ENCODE results near the gene ITGAX. TPM values are rescaled to one million over a fixed set of nuclear protein-coding genes. Genes with fewer than 3 reads are reported as not detected.

The ITGAX gene
- total and polyA plus RNA-seq, 10 of the 15 experiments (the other 5 are each of a cell fraction or from before 2014, with no cell fraction given) = 1.6 to 37.9 (median 17.9) TPM

DNA sequence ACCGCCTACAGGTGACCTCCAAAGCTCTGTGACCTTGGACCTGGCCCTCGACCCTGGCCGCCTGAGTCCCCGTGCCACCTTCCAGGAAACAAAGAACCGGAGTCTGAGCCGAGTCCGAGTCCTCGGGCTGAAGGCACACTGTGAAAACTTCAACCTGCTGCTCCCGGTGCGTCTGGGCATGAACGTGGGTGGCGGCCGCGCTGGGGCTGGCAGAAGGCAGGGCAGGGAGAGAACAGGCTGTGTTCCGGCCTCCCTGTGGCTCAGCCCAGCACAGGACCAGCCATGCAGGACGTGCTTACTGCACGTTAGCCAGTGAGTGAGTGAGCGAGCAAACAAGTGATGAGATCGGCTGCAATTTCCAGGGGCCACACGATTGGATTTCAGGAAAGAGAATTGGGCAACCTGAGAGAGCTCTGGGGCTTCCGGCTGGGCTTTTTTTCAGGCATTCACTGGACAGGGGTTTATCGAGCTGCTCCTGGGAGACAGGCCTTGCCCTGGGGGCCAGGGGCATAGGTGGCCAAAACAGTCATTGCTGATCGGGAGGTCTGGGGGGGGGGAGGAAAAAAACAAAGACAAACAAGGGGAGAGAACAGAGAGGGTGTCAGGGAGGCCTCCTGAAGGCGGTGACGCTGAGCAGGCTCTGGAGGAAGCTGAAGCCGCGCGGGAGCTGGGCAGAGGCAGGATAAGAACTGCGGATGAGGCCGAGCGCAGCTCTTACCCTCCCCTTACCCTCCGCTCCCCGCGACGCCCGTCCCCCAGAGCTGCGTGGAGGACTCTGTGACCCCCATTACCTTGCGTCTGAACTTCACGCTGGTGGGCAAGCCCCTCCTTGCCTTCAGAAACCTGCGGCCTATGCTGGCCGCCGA lies 16.9 kb downstream of the ITGAX start:
- ATAC-seq (no peak), DNase-seq (ENCODE audit: low read depth, low spot score) (no peak), FAIRE-seq (no peak)
- Histone ChIP-seq H3K4me2 (ENCODE audit: control insufficient read depth, insufficient read depth) (no peak overlapping the region), H3K9ac (ENCODE audit: control insufficient read depth, insufficient read depth, low read length) (no peak overlapping the region), H3K27me3 (replicated peaks in 1 of 2; ENCODE audit: control insufficient read depth in 2 of 2, insufficient read depth in 2 of 2, low read length in 1 of 2) (no peaks in the 10 kb centered on the region), H3K4me3 (no peak overlapping the region), H3K9me3 (replicated peaks; ENCODE audit: control insufficient read depth, insufficient read depth, low read length) (peaks cover 2% of the 10 kb centered on the region; the same call in 1 of the 3 replicates), H3K79me2 (ENCODE audit: control insufficient read depth, insufficient read depth, low read length) (no peaks in the 10 kb centered on the region), H4K20me1 (ENCODE audit: control insufficient read depth, insufficient read depth) (no peaks in the 10 kb centered on the region), H2AFZ (ENCODE audit: control insufficient read depth, low read depth, low read length) (no peak overlapping the region), H3K27ac (ENCODE audit: control insufficient read depth, insufficient read depth) (no peak overlapping the region), H3K4me1 (ENCODE audit: control insufficient read depth, insufficient read depth, low read length) (peaks cover 2% of the 10 kb centered on the region; the same call in 1 of the 2 replicates), H3K36me3 (ENCODE audit: control insufficient read depth in 2 of 2, insufficient read depth in 2 of 2, low read length in 1 of 2) (no peaks in the 10 kb centered on the region)
- intact Hi-C loops (cut with micrococcal nuclease; ENCODE audit: unreplicated experiment) (no loop called here), in situ Hi-C loops (cut with MboI) (no loop called here)
- SMC1A ChIA-PET (ENCODE audit: uncharacterized antibody, unreplicated experiment) = no interaction called here
- POLR2A ChIA-PET = interaction anchor here (0.6 kb wide), 1 partner anchor 288 kb away, joined by 3 read pairs; no protein-coding TSS in a partner anchor
- WGBS (ENCODE audit: insufficient coverage, insufficient replicate concordance, low lambda C conversion rate, missing lambda C conversion rate) = 65% methylated on average over 31 of the region's 42 CpGs
- CTCF ChIA-PET = interaction anchor here (2.5 kb wide), 1 partner anchor 11 kb away, joined by 12 read pairs; no protein-coding TSS in a partner anchor
- RAD21 ChIA-PET (ENCODE audit: unreplicated experiment) = interaction anchor here (1.1 kb wide), 1 partner anchor 11 kb away, joined by 3 read pairs; no protein-coding TSS in a partner anchor
- no TSS peak for BruUV-seq (replicated peaks)
- TF ChIP-seq NFYA (IDR thresholded peaks at IDR 0.05; ENCODE audit: borderline replicate concordance, low read depth, low read length) (no peak), BHLHE40 (IDR thresholded peaks at IDR 0.05; ENCODE audit: borderline replicate concordance in 1 of 2, low read depth in 2 of 2, low read length in 1 of 2) (no peak), TAF1 (IDR thresholded peaks at IDR 0.05; ENCODE audit: borderline replicate concordance, low read depth, low read length) (no peak), SUZ12 (IDR thresholded peaks at IDR 0.05; ENCODE audit: unreplicated experiment) (no peak), FOS (IDR thresholded peaks at IDR 0.05; ENCODE audit: borderline replicate concordance, extremely low read depth, insufficient read length) (no peak), LARP7 (IDR thresholded peaks at IDR 0.05) (no peak), JUND (IDR thresholded peaks at IDR 0.05; ENCODE audit: low read depth, low read length) (no peak), MYB (IDR thresholded peaks at IDR 0.05; ENCODE audit: borderline replicate concordance, low read depth, low read length) (no peak)
- TF ChIP-seq, protein P1, sequence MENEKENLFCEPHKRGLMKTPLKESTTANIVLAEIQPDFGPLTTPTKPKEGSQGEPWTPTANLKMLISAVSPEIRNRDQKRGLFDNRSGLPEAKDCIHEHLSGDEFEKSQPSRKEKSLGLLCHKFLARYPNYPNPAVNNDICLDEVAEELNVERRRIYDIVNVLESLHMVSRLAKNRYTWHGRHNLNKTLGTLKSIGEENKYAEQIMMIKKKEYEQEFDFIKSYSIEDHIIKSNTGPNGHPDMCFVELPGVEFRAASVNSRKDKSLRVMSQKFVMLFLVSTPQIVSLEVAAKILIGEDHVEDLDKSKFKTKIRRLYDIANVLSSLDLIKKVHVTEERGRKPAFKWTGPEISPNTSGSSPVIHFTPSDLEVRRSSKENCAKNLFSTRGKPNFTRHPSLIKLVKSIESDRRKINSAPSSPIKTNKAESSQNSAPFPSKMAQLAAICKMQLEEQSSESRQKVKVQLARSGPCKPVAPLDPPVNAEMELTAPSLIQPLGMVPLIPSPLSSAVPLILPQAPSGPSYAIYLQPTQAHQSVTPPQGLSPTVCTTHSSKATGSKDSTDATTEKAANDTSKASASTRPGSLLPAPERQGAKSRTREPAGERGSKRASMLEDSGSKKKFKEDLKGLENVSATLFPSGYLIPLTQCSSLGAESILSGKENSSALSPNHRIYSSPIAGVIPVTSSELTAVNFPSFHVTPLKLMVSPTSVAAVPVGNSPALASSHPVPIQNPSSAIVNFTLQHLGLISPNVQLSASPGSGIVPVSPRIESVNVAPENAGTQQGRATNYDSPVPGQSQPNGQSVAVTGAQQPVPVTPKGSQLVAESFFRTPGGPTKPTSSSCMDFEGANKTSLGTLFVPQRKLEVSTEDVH (IDR thresholded peaks at IDR 0.05; ENCODE audit: low read depth, partially characterized antibody) = no peak

All from GM12878 (cell line).